Measurements from ENCODE around the gene SH3PXD2B.

SH3PXD2B gene

GRCh38 chr5:172442592-172442991 is 11.7 kb downstream of the SH3PXD2B start:
- no peak for TF ChIP-seq YY1 (IDR thresholded peaks at IDR 0.05; ENCODE audit: low read depth)
- TF ChIP-seq REST (IDR thresholded peaks at IDR 0.05; ENCODE audit: low read depth), result no peak

- no peak for TF ChIP-seq NFIC (IDR thresholded peaks at IDR 0.05)
- TF ChIP-seq TEAD4 (IDR thresholded peaks at IDR 0.05), result no peak
- no peak for TF ChIP-seq EGR1 (IDR thresholded peaks at IDR 0.05)
- TF ChIP-seq CEBPB (IDR thresholded peaks at IDR 0.05), result no peak
- TF ChIP-seq TAF1 (IDR thresholded peaks at IDR 0.05; ENCODE audit: low read depth), result no peak
- no peak for TF ChIP-seq RAD21 (IDR thresholded peaks at IDR 0.05; ENCODE audit: low read depth)
- no peak for TF ChIP-seq MAX (IDR thresholded peaks at IDR 0.05)
- no peak for TF ChIP-seq USF1 (IDR thresholded peaks at IDR 0.05)
- no peak for TF ChIP-seq ZBTB7A (IDR thresholded peaks at IDR 0.05; ENCODE audit: low read depth)
- no peak for TF ChIP-seq YY1 (IDR thresholded peaks at IDR 0.05; ENCODE audit: low read depth)
- TF ChIP-seq CREB1 (IDR thresholded peaks at IDR 0.05; ENCODE audit: low read depth), result no peak
- no peak for TF ChIP-seq FOXM1 (IDR thresholded peaks at IDR 0.05; ENCODE audit: borderline replicate concordance, low read depth)
- no peak for TF ChIP-seq REST (IDR thresholded peaks at IDR 0.05; ENCODE audit: low read depth)
- no peak for TF ChIP-seq EP300 (IDR thresholded peaks at IDR 0.05; ENCODE audit: borderline replicate concordance)
- TF ChIP-seq TCF12 (IDR thresholded peaks at IDR 0.05; ENCODE audit: low read depth), result no peak
These were observed 13.0 kb downstream of the SH3PXD2B start for GRCh38 chr5:172441262-172441751.

- TF ChIP-seq TEAD4 (IDR thresholded peaks at IDR 0.05), result no peak
- no peak for TF ChIP-seq EP300 (IDR thresholded peaks at IDR 0.05; ENCODE audit: borderline replicate concordance)
- TF ChIP-seq MAX (IDR thresholded peaks at IDR 0.05), result no peak
- TF ChIP-seq USF1 (IDR thresholded peaks at IDR 0.05), result no peak
- TF ChIP-seq FOXM1 (IDR thresholded peaks at IDR 0.05; ENCODE audit: borderline replicate concordance, low read depth), result no peak
- TF ChIP-seq YY1 (IDR thresholded peaks at IDR 0.05; ENCODE audit: low read depth), result no peak
- TF ChIP-seq CEBPB (IDR thresholded peaks at IDR 0.05), result no peak
- no peak for TF ChIP-seq NFIC (IDR thresholded peaks at IDR 0.05)
- no peak for TF ChIP-seq CREB1 (IDR thresholded peaks at IDR 0.05; ENCODE audit: low read depth)
- TF ChIP-seq REST (IDR thresholded peaks at IDR 0.05; ENCODE audit: low read depth), result no peak
- TF ChIP-seq TAF1 (IDR thresholded peaks at IDR 0.05; ENCODE audit: low read depth), result no peak
- no peak for TF ChIP-seq TCF12 (IDR thresholded peaks at IDR 0.05; ENCODE audit: low read depth)
- TF ChIP-seq EGR1 (IDR thresholded peaks at IDR 0.05), result no peak
- TF ChIP-seq ZBTB7A (IDR thresholded peaks at IDR 0.05; ENCODE audit: low read depth), result no peak
- no peak for TF ChIP-seq RAD21 (IDR thresholded peaks at IDR 0.05; ENCODE audit: low read depth)
These were observed 13.8 kb downstream of the SH3PXD2B start for GRCh38 chr5:172440486-172440885.

GRCh38 chr5:172439785-172440477 is 14.4 kb downstream of the SH3PXD2B start:
- TF ChIP-seq CREB1 (IDR thresholded peaks at IDR 0.05; ENCODE audit: low read depth) (no peak), EP300 (IDR thresholded peaks at IDR 0.05; ENCODE audit: borderline replicate concordance) (no peak), TAF1 (IDR thresholded peaks at IDR 0.05; ENCODE audit: low read depth) (no peak), TCF12 (IDR thresholded peaks at IDR 0.05; ENCODE audit: low read depth) (no peak), TEAD4 (IDR thresholded peaks at IDR 0.05) (no peak), NFIC (IDR thresholded peaks at IDR 0.05) (no peak), YY1 (IDR thresholded peaks at IDR 0.05; ENCODE audit: low read depth) (no peak)
